Measurements from ENCODE around the gene BCAS4. TPM values are rescaled to one million over a fixed set of nuclear protein-coding genes. Genes with fewer than 3 reads are reported as not detected.
A peak's percentile ranks its signal among the peaks of the same experiment; 100 is the strongest.

Gene BCAS4
- total RNA-seq, 4 donors from 2014 or later, result 0.18 to 2.3 (median 0.54) TPM

GRCh38 chr20:50820515-50821256 is 25.8 kb downstream of the BCAS4 start:
- H3K9me3 ChIP-seq, result no peaks in the 10 kb centered on the region
- intact Hi-C loops (cut with DNase I), result no loop called here
- whole genome bisulfite sequencing, 2 donors, result 85 to 88% methylated on average over 15 to 16 of the region's 16 CpGs

GRCh38 chr20:50821257-50821921 is 26.5 kb downstream of the BCAS4 start:
- H3K27ac ChIP-seq, result no peak overlapping the region
- no peaks in the 10 kb centered on the region for H3K9me3 ChIP-seq
- no peaks in the 10 kb centered on the region for H3K36me3 ChIP-seq
- intact Hi-C loops (cut with DNase I), result no loop called here
- DNase-seq, result no peak
- H3K4me3 ChIP-seq, result no peak overlapping the region
- peaks cover 0 to 22% (median 0%) of the 10 kb centered on the region in 3 donors for H3K4me1 ChIP-seq
- TF ChIP-seq CTCF (IDR thresholded peaks at IDR 0.05), result no peak
- TF ChIP-seq POLR2A (IDR thresholded peaks at IDR 0.05), result no peak
- no peaks in the 10 kb centered on the region for H3K27me3 ChIP-seq
- 74 to 77% methylated on average over 7 to 8 of the region's 8 CpGs for WGBS, 2 donors

More at GRCh38 chr20:50820515-50821256, 25.8 kb downstream of the BCAS4 start:
- TF ChIP-seq CTCF (IDR thresholded peaks at IDR 0.05) (no peak), POLR2A (IDR thresholded peaks at IDR 0.05) (no peak)
- no peaks in the 10 kb centered on the region for H3K27me3 ChIP-seq
- DNase-seq, result no peak
- no peak overlapping the region for H3K4me3 ChIP-seq
- peaks cover 0 to 29% (median 0%) of the 10 kb centered on the region in 3 donors for H3K4me1 ChIP-seq
- H3K27ac ChIP-seq, result no peak overlapping the region
- H3K36me3 ChIP-seq, result no peaks in the 10 kb centered on the region

- Histone ChIP-seq H3K27ac (no peak overlapping the region), H3K27me3 (no peaks in the 10 kb centered on the region), H3K9me3 (no peaks in the 10 kb centered on the region), H3K4me3 (no peak overlapping the region), H3K36me3 (no peaks in the 10 kb centered on the region), H3K4me1 (peaks cover 0 to 22% (median 0%) of the 10 kb centered on the region in 3 donors)
- WGBS, 2 donors, result 33 to 49% methylated on average over 4 to 7 of the region's 7 CpGs
- DNase-seq, result no peak
- TF ChIP-seq POLR2A (IDR thresholded peaks at IDR 0.05) (no peak), CTCF (IDR thresholded peaks at IDR 0.05) (no peak)
- intact Hi-C loops (cut with DNase I), result no loop called here
Observed at GRCh38 chr20:50821994-50822393, 27.1 kb downstream of the BCAS4 start.

- intact Hi-C loops (cut with DNase I), result no loop called here
- no peaks in the 10 kb centered on the region for H3K36me3 ChIP-seq
- H3K4me1 ChIP-seq, result peaks cover 0 to 16% (median 0%) of the 10 kb centered on the region in 3 donors
- 94 to 98% methylated on average over 6 of the region's 6 CpGs for WGBS, 2 donors
- no peaks in the 10 kb centered on the region for H3K27me3 ChIP-seq
- no peaks in the 10 kb centered on the region for H3K9me3 ChIP-seq
- H3K27ac ChIP-seq, result no peak overlapping the region
- no peak overlapping the region for H3K4me3 ChIP-seq
- TF ChIP-seq CTCF (IDR thresholded peaks at IDR 0.05) (no peak), POLR2A (IDR thresholded peaks at IDR 0.05) (no peak)
- no peak for DNase-seq
Observed at GRCh38 chr20:50823319-50823718, 28.5 kb downstream of the BCAS4 start.

GRCh38 chr20:50824137-50824536 is 29.3 kb downstream of the BCAS4 start:
- Histone ChIP-seq H3K36me3 (no peaks in the 10 kb centered on the region), H3K27me3 (no peaks in the 10 kb centered on the region), H3K4me1 (peaks cover 0 to 8% (median 0%) of the 10 kb centered on the region in 3 donors), H3K4me3 (no peak overlapping the region), H3K9me3 (no peaks in the 10 kb centered on the region), H3K27ac (peak overlapping the region in 2 of 4 donors; percentile 10 to 50)
- TF ChIP-seq CTCF (IDR thresholded peaks at IDR 0.05) (no peak), POLR2A (IDR thresholded peaks at IDR 0.05) (no peak)
- 61 to 63% methylated on average over 3 of the region's 3 CpGs for WGBS, 2 donors
- intact Hi-C loops (cut with DNase I), result no loop called here
- no peak for DNase-seq

Measured in esophagus squamous epithelium (tissue), 5 donors.